Suprapubic skin (tissue), 4 donors: ENCODE data around the gene MCFD2. TPM values are rescaled to one million over a fixed set of nuclear protein-coding genes. Genes with fewer than 3 reads are reported as not detected.
"Not testable (repeated sequence)": the region's sequence is repeated elsewhere in the genome, so short reads cannot be mapped to it uniquely, and the experiment has no call there.

Experiments used
- DNase-seq, 2 donors: peaks; one replicate each; pipeline ENCODE4 v3.0.0-alpha.2; 2019; ENCODE audit warnings: low spot score in 2 of 2
- H3K27ac ChIP-seq: fragments of 200-600 bp; sonication (generic); one replicate; pipeline ENCODE4 v1.5.1; 2019
- H3K27me3 ChIP-seq: fragments of 200-600 bp; sonication (generic); one replicate; pipeline ENCODE4 v1.5.1; 2019
- H3K36me3 ChIP-seq: fragments of 200-600 bp; sonication (generic); one replicate; pipeline ENCODE4 v1.5.1; 2019
- H3K4me1 ChIP-seq: fragments of 200-600 bp; sonication (generic); one replicate; pipeline ENCODE4 v1.5.1; 2019
- H3K4me3 ChIP-seq: fragments of 200-600 bp; sonication (generic); one replicate; pipeline ENCODE4 v1.5.1; 2019; ENCODE audit warnings: mild to moderate bottlenecking
- H3K9me3 ChIP-seq: fragments of 200-600 bp; sonication (generic); one replicate; pipeline ENCODE4 v1.5.1; 2019
- CTCF ChIP-seq, 2 donors: fragments of 200-600 bp in 1 of 2; fragments of 450-650 bp in 1 of 2; sonication (generic) in 1 of 2; IDR thresholded peaks; one replicate each; pipeline ENCODE4 v1.5.1; 2016 to 2019; ENCODE audit warnings: antibody characterized with exemption in 2 of 2, mild to moderate bottlenecking in 1 of 2, moderate library complexity in 1 of 2
- EP300 ChIP-seq: sonication (generic); formaldehyde crosslinking; IDR thresholded peaks from one replicate; pipeline ENCODE4 v1.6.1; 2017; ENCODE audit warnings: antibody characterized with exemption
- POLR2A ChIP-seq, 2 donors: fragments of 450-650 bp; IDR thresholded peaks; one replicate each; pipeline ENCODE4 v1.6.1; 2017; ENCODE audit warnings: antibody characterized with exemption in 2 of 2, mild to moderate bottlenecking in 2 of 2, moderate library complexity in 2 of 2
- POLR2AphosphoS5 ChIP-seq, 3 donors: sonication (generic); formaldehyde crosslinking; IDR thresholded peaks; one replicate each; pipeline ENCODE4 v1.6.1; 2017; ENCODE audit warnings: antibody characterized with exemption in 3 of 3
- WGBS: methylation state at CpG from one replicate; pipeline ENCODE4 v1.1.5; 2018; 5-methylcytosine and 5-hydroxymethylcytosine counted together
- total RNA-seq, 4 donors: library from RNA; depleted of rRNA; stranded (reverse); fragments of >200 nt; gene quantifications; one replicate each; pipeline ENCODE4 v1.1.0, GENCODE V29; 2016

MCFD2 gene
- total RNA-seq, 4 donors from 2014 or later, result 40.5 to 42.4 (median 41.6) TPM

DNA sequence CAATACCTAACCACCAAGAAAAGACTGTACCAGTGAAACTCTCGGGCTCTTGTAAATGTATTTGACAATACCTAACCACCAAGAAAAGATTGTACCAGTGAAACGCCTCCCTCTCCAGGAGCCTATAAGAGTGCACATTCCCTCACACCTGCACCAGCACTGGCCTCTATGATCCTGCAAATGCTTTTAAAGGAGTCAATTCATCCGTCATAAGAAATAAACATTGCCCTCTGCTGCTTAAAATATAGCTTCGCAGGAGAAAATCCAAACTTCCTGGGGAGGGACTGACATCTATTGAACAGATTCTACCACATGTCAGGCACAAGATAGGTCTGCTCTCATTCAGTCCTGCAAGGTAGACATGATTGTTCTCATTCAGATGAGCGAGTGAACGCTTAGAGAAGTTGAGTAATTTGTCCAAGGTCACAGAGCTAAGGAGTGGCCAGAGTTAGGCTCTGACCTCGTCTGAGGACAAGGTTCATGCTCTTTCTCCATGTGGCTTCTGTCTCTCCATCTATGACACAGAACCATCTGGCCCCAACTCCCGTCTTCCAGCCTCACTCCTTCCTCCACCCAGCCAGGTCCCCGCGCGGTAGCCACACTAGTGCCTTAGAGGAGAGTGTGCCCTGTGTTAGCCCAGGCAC, 38.7 kb downstream of the MCFD2 start:
- H3K4me1 ChIP-seq, result peaks cover 25% of the 10 kb centered on the region
- H3K4me3 ChIP-seq, result no peak overlapping the region
- no peaks in the 10 kb centered on the region for H3K36me3 ChIP-seq
- DNase-seq, result peak; percentile 60 to 66
- no peaks in the 10 kb centered on the region for H3K27me3 ChIP-seq
- no peaks in the 10 kb centered on the region for H3K9me3 ChIP-seq
- TF ChIP-seq CTCF (IDR thresholded peaks at IDR 0.05) (peak; percentile 13 to 29), POLR2A (IDR thresholded peaks at IDR 0.05) (no peak), EP300 (no peak), POLR2AphosphoS5 (IDR thresholded peaks at IDR 0.05) (no peak)
- no peak overlapping the region for H3K27ac ChIP-seq
- 33% methylated on average over 11 of the region's 11 CpGs for WGBS

DNA sequence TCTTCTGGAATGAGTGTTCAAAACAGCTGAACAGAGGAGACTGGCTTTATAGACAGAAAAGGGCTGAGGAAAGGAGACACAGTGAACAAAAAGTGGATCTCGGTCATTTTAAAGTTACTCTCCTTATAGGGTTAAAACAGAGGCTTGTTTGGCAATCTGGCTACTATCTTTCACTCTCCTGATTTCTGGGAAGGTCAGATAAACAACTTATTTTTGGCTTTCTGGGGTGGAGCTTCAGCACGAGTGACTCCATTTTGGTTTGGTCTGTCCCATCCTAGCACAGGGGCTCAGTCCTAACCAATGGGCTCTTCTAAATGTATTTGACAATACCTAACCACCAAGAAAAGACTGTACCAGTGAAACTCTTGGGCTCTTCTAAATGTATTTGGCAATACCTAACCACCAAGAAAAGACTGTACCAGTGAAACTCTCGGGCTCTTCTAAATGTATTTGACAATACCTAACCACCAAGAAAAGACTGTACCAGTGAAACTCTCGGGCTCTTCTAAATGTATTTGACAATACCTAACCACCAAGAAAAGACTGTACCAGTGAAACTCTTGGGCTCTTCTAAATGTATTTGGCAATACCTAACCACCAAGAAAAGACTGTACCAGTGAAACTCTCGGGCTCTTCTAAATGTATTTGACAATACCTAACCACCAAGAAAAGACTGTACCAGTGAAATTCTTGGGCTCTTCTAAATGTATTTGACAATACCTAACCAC, 39.5 kb downstream of the MCFD2 start:
- not testable (repeated sequence) for H3K4me3 ChIP-seq, H3K9me3 ChIP-seq, DNase-seq, H3K27ac ChIP-seq, H3K27me3 ChIP-seq, H3K36me3 ChIP-seq
- WGBS, result 86% methylated on average over 4 of the region's 5 CpGs
- H3K4me1 ChIP-seq, result peaks cover 25% of the 10 kb centered on the region

DNA sequence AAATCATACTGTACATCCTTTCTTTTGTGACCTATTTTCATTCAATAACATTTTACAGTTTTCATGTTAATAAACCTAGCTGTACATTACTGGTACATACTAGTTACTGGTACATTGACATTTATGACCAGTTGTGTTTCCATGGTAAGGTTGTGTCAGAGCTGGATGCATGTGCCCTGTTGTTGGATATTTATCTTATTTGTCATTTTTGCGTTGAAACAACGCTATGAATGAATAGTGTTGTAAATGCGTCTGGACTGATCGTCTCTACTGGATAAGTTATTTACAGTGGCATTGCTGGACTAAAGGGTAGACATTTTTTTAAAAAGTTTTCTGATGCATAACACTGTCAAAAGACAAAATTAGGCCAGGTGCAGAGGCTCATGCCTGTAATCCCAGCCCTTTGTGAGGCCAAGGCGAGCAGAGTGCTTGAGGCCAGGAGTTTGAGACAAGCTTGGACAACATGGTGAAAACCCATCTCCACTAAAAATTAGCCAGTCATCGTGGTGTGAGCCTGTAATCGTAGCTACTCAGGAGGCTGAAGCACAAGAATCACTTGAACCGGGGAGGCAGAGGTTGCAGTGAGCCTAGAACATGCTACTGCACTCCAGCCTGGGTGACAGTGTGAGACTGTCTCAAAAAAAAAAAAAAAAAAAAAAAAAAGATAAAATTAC, 40.2 kb downstream of the MCFD2 start:
- TF ChIP-seq EP300 (no peak), CTCF (IDR thresholded peaks at IDR 0.05) (no peak), POLR2A (IDR thresholded peaks at IDR 0.05) (no peak), POLR2AphosphoS5 (IDR thresholded peaks at IDR 0.05) (no peak)
- no peaks in the 10 kb centered on the region for H3K36me3 ChIP-seq
- H3K27ac ChIP-seq, result no peak overlapping the region
- H3K9me3 ChIP-seq, result no peaks in the 10 kb centered on the region
- no peaks in the 10 kb centered on the region for H3K27me3 ChIP-seq
- peak; percentile 8 to 15 for DNase-seq
- peaks cover 25% of the 10 kb centered on the region for H3K4me1 ChIP-seq
- H3K4me3 ChIP-seq, result no peak overlapping the region
- 89% methylated on average over 8 of the region's 8 CpGs for WGBS

DNA sequence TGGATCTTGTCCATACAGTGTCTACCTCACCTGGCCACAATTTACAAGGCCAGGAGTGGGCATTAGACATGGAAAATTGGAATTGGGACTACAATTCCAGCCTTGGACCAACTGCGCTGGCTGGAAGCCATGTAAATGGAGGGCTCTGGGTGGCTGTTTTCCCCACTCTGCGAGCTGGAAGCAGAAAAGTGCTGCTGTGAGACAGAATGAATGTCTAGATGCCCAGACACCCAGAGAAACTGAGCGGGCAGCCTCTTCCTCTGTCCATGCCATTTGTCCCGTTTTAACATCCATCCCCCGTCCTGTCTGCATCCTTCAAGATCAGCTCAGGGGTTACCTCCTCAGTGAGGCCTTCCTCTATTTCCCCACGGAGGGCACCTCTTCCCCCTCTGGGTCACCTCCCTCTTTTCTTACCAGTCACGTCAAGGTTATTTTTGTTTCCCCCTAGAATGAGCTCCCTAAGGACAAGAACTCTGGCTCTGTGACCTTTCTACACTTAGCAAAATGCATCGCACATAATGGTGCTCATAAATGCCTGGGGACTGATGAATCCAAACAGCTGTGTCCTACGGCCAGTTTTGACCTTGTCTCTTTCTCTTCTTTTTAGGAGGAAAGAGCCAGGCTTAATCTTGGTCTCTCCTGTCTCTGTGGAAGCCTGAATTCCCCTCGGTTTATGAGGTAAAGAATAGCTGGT, 41.2 kb downstream of the MCFD2 start:
- peak; percentile 6 to 54 for DNase-seq
- Histone ChIP-seq H3K4me1 (peaks cover 25% of the 10 kb centered on the region), H3K36me3 (no peaks in the 10 kb centered on the region), H3K9me3 (no peaks in the 10 kb centered on the region), H3K27me3 (no peaks in the 10 kb centered on the region), H3K4me3 (no peak overlapping the region), H3K27ac (no peak overlapping the region)
- no peak for TF ChIP-seq EP300
- TF ChIP-seq POLR2A (IDR thresholded peaks at IDR 0.05), result no peak
- no peak for TF ChIP-seq POLR2AphosphoS5 (IDR thresholded peaks at IDR 0.05)
- TF ChIP-seq CTCF (IDR thresholded peaks at IDR 0.05), result no peak
- WGBS, result 85% methylated on average over 10 of the region's 10 CpGs

DNA sequence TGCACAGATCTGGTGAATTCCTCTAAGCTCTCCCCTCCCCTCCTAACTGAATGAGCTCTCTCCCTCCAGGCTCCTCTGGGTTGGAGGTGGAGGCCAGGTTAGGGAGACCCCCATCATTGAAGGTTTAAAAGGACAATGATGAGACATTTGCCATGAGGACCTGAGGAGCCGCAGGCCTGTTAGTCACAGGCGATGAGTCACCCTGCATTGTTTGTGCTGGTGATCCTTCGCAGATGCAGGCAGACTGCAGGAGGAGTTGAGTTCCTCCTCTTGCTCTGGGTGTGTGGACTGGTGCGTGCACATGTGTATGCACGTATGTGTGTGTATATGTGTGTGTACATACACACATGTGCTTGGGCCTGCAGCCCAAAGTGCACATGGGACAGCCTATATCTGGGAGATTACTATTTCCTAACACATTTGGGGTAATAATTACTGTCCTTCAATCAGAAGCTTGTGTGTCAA, 42.0 kb downstream of the MCFD2 start:
- H3K4me1 ChIP-seq, result peaks cover 25% of the 10 kb centered on the region
- no peaks in the 10 kb centered on the region for H3K27me3 ChIP-seq
- no peak overlapping the region for H3K4me3 ChIP-seq
- no peaks in the 10 kb centered on the region for H3K36me3 ChIP-seq
- peak overlapping the region; percentile 34 for H3K27ac ChIP-seq
- TF ChIP-seq POLR2AphosphoS5 (IDR thresholded peaks at IDR 0.05) (peak in 1 of 3 donors; percentile 30), CTCF (IDR thresholded peaks at IDR 0.05) (no peak)
- 29% methylated on average over 2 of the region's 5 CpGs for WGBS
- peak in 1 of 2 donors; percentile 83 for DNase-seq
- H3K9me3 ChIP-seq, result no peaks in the 10 kb centered on the region
